ENCODE results near the gene SUDS3. TPM values are rescaled to one million over a fixed set of nuclear protein-coding genes. Genes with fewer than 3 reads are reported as not detected.

SUDS3 gene
- total and polyA plus RNA-seq, 2 experiments from 2014 or later = 53.0 to 77.1 TPM

- no peaks in the 10 kb centered on the region for H3K9me2 ChIP-seq (ENCODE audit: insufficient read depth)
- H3K79me2 ChIP-seq (replicated peaks; ENCODE audit: insufficient read depth) = no peaks in the 10 kb centered on the region
- H3K4me3 ChIP-seq = no peak overlapping the region
- Mint-ChIP-seq H3K27ac (no peak overlapping the region), H3K4me1 (peaks cover 9% of the 10 kb centered on the region), H3K4me3 (no peak overlapping the region), H3K9me3 (peaks cover 5% of the 10 kb centered on the region), H3K36me3 (ENCODE audit: low read depth) (peaks cover 6% of the 10 kb centered on the region), H3K27me3 (ENCODE audit: insufficient read depth, low read depth, poor library complexity) (no peaks in the 10 kb centered on the region)
- no peak overlapping the region for H3K27ac ChIP-seq (ENCODE audit: low read depth)
- no peak overlapping the region for H3K4me2 ChIP-seq
- peak in 1 of 2 experiments; percentile 50; a peak in 2 of 4 replicates for TF ChIP-seq CTCF (conservative IDR thresholded peaks at IDR 0.05; ENCODE audit: low read depth in 2 of 2)
- TF ChIP-seq CREB1 (CRISPR knock-in tag; IDR thresholded peaks at IDR 0.05; ENCODE audit: low read depth) = no peak
- TF ChIP-seq STAT1 (IDR thresholded peaks at IDR 0.05; ENCODE audit: unreplicated experiment) = no peak
- no peak for TF ChIP-seq NANOG (IDR thresholded peaks at IDR 0.05; ENCODE audit: borderline replicate concordance)
- no peak for ATAC-seq
- H3F3A ChIP-seq (replicated peaks; ENCODE audit: low read depth) = no peaks in the 10 kb centered on the region
- DNase-seq (ENCODE audit: low spot score) = no peak
- no peaks in the 10 kb centered on the region for H4K20me1 ChIP-seq (replicated peaks; ENCODE audit: insufficient read depth)
- no peaks in the 10 kb centered on the region for H3K36me3 ChIP-seq (ENCODE audit: insufficient read depth)
- no peaks in the 10 kb centered on the region for H3K27me3 ChIP-seq (ENCODE audit: insufficient read depth)
- no peak overlapping the region for H2AFZ ChIP-seq
- H3K4me1 ChIP-seq (ENCODE audit: insufficient read depth) = peaks cover 13% of the 10 kb centered on the region; the same call in 1 of the 2 replicates
These were observed 18.9 kb upstream of the SUDS3 start for GRCh38 chr12:118357257-118358007.

DNA sequence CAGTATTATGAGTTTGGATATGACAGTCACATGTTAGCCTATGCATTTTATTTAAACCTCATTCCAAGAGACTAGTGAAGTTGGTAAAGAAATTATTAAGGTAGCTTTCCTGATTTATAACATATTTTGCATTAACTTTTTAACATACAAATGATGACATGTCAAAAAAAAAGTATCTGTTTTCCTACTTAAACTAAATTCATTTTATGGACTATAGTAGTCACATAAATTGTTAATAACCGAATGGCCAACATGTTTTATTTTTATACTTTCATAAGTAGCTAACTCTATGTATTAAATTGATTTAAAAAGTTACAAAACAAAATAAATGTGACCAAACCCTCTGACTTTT lies 18.4 kb upstream of the SUDS3 start:
- no peak for ATAC-seq
- H3F3A ChIP-seq (replicated peaks; ENCODE audit: low read depth) = no peaks in the 10 kb centered on the region
- Mint-ChIP-seq H3K9me3 (peaks cover 5% of the 10 kb centered on the region), H3K27me3 (ENCODE audit: insufficient read depth, low read depth, poor library complexity) (no peaks in the 10 kb centered on the region), H3K36me3 (ENCODE audit: low read depth) (peaks cover 6% of the 10 kb centered on the region), H3K27ac (no peak overlapping the region), H3K4me1 (peaks cover 9% of the 10 kb centered on the region), H3K4me3 (no peak overlapping the region)
- H3K4me2 ChIP-seq = no peak overlapping the region
- no peak for TF ChIP-seq POLR2AphosphoS5 (IDR thresholded peaks at IDR 0.05; ENCODE audit: low read depth)
- no peak for TF ChIP-seq EZH2 (IDR thresholded peaks at IDR 0.05; ENCODE audit: low read depth, unreplicated experiment)
- TF ChIP-seq CREB1 (CRISPR knock-in tag; IDR thresholded peaks at IDR 0.05; ENCODE audit: low read depth) = no peak
- TF ChIP-seq, protein P1, sequence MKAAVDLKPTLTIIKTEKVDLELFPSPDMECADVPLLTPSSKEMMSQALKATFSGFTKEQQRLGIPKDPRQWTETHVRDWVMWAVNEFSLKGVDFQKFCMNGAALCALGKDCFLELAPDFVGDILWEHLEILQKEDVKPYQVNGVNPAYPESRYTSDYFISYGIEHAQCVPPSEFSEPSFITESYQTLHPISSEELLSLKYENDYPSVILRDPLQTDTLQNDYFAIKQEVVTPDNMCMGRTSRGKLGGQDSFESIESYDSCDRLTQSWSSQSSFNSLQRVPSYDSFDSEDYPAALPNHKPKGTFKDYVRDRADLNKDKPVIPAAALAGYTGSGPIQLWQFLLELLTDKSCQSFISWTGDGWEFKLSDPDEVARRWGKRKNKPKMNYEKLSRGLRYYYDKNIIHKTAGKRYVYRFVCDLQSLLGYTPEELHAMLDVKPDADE (IDR thresholded peaks at IDR 0.05) = no peak
- TF ChIP-seq ZNF114 (CRISPR knock-in tag; IDR thresholded peaks at IDR 0.05) = no peak
- TF ChIP-seq NANOG (IDR thresholded peaks at IDR 0.05; ENCODE audit: borderline replicate concordance) = no peak
- TF ChIP-seq, protein P2, sequence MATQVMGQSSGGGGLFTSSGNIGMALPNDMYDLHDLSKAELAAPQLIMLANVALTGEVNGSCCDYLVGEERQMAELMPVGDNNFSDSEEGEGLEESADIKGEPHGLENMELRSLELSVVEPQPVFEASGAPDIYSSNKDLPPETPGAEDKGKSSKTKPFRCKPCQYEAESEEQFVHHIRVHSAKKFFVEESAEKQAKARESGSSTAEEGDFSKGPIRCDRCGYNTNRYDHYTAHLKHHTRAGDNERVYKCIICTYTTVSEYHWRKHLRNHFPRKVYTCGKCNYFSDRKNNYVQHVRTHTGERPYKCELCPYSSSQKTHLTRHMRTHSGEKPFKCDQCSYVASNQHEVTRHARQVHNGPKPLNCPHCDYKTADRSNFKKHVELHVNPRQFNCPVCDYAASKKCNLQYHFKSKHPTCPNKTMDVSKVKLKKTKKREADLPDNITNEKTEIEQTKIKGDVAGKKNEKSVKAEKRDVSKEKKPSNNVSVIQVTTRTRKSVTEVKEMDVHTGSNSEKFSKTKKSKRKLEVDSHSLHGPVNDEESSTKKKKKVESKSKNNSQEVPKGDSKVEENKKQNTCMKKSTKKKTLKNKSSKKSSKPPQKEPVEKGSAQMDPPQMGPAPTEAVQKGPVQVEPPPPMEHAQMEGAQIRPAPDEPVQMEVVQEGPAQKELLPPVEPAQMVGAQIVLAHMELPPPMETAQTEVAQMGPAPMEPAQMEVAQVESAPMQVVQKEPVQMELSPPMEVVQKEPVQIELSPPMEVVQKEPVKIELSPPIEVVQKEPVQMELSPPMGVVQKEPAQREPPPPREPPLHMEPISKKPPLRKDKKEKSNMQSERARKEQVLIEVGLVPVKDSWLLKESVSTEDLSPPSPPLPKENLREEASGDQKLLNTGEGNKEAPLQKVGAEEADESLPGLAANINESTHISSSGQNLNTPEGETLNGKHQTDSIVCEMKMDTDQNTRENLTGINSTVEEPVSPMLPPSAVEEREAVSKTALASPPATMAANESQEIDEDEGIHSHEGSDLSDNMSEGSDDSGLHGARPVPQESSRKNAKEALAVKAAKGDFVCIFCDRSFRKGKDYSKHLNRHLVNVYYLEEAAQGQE (IDR thresholded peaks at IDR 0.05; ENCODE audit: unreplicated experiment) = no peak
- DNase-seq (ENCODE audit: low spot score) = no peak
- H3K27ac ChIP-seq (ENCODE audit: low read depth) = no peak overlapping the region
- H3K4me3 ChIP-seq = no peak overlapping the region
- H3K36me3 ChIP-seq (ENCODE audit: insufficient read depth) = no peaks in the 10 kb centered on the region
- no peaks in the 10 kb centered on the region for H3K9me2 ChIP-seq (ENCODE audit: insufficient read depth)
- no peaks in the 10 kb centered on the region for H4K20me1 ChIP-seq (replicated peaks; ENCODE audit: insufficient read depth)
- H3K79me2 ChIP-seq (replicated peaks; ENCODE audit: insufficient read depth) = no peaks in the 10 kb centered on the region
- H2AFZ ChIP-seq = no peak overlapping the region
- H3K27me3 ChIP-seq (ENCODE audit: insufficient read depth) = no peaks in the 10 kb centered on the region
- H3K4me1 ChIP-seq (ENCODE audit: insufficient read depth) = peaks cover 13% of the 10 kb centered on the region; the same call in 1 of the 2 replicates

All from GM23338 (cell line).